Left hindlimb (tissue), 1 donor: ENCODE data around the gene CTTN.

Experiments
- DNase-seq: peaks from one replicate; pipeline ENCODE4 v3.0.0-alpha.2; 2018

The CTTN gene

DNA sequence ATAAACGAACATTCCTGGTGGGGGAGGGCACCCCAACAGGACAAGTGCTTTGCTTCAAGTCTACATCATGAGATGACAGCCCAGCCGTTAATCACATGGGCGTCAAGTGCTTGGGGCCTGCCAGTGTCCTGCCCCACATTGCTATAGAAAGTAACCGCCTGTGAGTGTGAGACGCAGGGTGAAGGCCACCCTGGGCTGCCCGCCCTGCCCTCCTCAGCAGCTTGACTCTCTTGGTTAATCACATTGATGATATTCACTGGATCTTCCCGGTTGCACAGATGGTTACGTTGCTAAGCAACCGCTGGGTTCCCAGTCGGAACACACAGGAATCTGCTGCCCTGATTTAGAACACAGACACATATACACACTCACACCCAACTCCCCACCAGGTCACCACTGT lies 79.3 kb downstream of the CTTN start:
- DNase-seq: no peak

DNA sequence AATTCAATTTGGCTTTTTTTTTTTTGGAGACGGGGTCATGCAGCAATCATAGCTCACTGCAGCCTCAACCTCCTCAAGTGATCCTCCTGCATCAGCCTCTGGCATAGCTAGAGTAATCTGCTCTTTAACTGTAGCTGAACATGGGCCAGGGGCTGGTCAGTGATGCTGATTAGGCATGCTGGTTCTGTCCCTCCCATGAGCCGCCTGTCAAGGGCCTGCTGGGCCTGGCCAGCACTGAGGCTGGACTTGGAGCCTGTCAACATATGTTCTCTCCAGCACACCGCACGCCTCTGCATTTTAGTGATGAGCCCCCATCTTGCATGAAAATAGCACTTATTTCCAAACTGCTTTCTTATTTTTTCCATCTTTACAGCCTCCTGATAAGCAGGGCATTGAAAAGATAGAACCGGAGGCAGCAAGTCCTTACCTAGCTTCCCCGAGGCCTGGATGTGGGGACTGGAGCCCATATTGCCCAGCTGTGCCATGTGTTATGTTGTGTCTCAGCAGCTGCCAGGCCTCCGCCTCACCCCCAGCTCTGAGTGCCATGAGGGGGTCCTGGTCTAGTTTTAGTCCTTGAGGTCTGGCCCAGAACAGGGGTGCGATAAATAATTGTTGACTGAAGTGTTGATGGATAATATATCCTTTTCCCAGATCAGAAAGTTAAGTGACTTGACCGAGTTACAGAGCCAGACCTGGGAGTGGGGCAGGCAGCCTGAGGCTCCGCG lies 80.0 kb downstream of the CTTN start:
- no peak for DNase-seq

DNA sequence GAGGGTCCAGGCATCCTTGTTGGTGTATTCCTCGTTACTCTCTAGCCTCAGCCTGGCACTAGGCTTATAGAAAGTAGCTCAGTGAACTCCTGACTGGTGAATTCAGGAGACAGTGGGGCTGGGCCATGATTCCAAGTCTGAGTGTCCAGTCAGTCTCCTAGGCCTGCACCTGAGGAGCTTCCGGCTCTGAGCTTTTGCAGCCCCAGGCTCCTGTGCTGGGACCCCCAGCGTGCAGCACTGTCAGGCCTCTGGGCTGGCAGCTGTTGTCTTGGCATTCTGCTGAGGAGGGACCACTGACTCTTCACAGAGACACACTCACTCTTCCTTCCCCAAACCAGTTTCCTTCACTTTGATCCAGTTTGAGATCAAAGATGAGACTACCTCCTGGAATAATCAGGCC lies 82.4 kb downstream of the CTTN start:
- DNase-seq: no peak

DNA sequence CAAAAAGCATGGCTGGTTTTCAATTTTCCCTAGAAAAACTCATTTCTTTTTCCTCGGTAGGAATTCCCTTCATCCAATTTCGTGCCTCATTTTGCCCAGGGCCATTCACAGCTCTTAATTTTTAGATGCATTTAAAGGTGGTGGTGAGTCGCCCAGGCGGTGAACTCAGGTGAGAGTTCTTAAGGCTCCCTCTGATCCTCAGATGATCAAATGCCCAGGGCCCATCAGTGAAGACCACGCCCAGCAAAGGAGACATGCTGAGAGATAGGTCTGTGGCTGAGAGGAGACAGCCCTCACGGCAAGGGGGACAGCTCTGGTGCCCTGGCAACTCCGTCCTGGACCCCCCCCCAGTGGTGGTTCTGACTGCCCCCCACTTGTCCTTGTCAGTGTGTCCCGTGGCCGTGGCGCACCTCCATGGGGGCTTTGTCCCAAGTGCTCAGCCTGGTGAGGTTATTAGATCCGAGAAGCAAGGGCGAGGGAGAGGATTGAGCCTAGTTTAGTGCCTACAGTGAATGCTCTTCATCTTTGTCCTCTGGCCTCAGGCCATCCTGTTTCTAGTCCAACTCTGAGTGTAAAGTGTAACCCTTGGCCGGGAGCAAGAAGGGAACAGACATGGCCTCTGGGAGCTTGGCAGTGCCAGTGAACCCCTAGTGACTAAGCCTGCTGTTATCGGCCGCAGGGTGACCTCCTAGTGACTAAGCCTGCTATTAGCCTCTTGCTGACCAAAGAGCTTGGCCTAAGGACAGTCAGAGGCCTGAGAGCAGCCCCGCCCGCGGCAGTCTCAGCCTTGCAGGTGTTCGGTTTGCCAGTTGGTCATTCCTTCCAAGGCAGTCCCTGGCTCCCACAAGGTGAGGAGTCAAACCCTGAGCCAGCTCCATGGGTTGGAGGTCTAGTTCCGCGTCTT lies 83.5 kb downstream of the CTTN start:
- no peak for DNase-seq

DNA sequence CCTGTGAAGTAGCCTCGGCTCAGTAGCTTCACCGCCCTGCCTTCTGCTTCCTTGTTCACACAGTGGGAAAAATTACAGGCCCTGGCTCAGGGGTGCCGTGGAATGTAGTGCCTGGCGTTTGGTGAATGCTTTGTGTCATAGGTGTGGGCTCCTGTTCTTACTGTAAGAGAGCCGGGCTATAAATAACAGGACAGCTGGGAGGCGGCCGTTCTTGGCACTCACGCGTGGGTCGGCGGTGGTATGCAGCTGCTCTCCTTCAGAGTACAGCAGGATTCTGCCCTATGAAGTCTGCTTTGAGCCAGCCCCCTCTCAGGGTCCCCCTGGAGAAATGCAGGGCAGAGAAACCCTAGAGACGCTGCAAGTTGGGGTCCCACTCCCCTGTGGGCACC lies 84.2 kb downstream of the CTTN start:
- DNase-seq: no peak

DNA sequence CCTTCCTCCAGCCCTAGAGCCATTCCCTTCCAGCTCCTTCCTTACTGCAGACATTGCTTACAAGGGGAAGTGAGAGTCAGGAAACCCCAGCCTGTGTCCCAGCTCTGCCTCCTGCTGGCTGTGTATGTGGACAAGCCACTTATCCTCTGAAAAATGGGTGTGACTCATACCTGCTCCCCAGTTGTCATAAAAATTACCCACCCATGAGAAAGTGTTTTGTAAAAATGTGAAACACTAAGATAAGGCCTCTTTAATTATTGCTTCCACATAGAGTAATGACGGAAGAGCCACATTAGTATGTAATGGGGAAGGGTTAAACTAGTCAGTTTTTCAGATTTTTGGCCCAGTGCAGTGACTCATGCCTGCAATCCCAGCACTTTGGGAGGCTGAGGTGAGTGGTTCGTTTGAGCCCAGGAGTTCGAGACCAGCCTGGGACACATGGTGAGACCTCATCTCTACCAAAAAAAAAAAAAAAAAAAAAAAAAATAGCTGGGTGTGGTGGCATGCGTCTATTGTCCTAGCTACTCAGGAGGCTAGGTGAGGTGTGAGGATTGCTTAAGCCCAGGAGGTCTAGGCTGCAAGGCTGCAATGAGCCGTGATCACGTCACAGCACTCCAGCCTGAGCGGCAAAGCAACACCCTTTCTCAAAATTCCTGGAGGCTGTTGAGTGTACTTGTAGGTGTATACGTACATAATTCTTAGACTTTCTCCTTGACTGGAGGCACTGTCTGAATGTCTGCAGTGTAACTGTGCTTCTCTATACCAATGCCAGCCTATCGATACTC lies 84.9 kb downstream of the CTTN start:
- DNase-seq: no peak

DNA sequence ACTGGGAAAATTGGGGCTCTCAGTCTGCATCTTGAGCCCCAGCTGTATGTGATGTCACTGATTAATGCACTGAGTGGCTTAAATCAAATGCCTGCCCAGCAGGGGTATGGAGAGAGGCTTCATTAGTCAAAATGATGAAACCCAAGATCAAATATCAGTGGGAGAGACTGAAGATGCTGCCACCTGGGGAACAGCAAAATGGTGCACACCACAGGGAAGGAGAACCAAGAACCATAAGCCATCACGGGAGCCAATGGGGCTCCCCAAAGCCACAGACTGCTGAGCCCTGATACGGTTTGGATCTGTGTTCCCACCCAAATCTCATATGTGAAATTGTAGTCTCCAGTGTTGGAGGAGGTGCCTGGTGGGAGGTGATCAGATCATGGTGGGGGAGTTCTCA lies 85.6 kb downstream of the CTTN start:
- no peak for DNase-seq

DNA sequence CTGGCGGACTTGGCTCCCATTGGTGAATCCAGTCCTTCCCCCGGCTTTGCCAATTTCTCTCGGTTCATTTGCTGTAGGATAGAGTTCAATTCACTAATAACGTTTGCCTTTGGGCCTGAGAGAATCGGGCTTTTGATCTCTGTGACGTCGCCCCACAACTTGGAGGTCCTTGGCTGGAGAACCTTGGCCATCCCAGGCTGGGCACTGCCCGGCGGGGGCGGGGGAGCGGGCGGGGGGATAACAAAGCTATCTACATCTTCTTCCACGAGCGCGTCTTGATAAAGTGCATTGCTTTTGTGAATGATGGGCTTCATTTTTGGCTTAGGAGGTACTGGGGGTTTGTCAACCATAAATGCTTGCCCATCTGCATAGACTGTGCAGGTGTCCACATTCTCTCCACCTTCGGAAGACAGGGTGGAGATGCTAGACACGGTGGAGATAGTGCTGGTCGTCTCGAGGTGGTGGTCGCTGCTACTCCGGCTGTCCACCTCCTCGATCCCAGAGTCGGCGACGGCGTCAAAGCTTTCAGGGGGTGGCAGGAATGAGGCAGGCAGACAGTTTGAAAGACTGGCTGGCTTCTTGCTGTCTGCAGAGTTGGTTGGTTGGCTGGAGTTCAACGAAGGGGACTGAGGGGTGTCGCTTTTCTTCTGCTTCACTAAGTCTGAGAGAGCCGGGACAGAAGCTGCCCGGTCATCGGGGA lies 87.1 kb downstream of the CTTN start:
- no peak for DNase-seq

DNA sequence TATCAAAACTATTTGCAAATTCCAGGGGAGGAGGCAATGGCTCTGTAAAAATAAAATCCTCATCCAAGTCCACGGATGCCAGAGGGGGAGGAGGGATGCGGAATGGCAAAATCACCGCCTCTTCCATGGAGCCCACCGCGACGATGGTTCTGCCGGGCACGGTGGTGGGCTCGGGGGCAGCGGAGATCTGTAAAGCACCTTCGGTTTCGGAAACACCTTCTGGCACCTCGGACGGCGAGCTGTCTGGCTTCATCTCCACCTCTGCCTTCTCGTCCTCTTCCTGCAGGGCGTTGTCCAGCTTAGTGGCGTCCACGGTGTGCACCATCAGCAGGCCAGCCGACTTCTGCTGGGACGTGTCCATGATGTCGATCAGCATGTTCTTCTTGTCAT lies 87.7 kb downstream of the CTTN start:
- DNase-seq: no peak
